GM19438 (cell line): ENCODE results near the gene CACNA1S.

Source experiments
- ATAC-seq: cut with Tn5 transposase; IDR thresholded peaks from one replicate; pipeline ENCODE4 v1.9.1; 2021; ENCODE audit warnings: low read depth; ENCODE audit not compliant: unreplicated experiment

Gene CACNA1S

DNA sequence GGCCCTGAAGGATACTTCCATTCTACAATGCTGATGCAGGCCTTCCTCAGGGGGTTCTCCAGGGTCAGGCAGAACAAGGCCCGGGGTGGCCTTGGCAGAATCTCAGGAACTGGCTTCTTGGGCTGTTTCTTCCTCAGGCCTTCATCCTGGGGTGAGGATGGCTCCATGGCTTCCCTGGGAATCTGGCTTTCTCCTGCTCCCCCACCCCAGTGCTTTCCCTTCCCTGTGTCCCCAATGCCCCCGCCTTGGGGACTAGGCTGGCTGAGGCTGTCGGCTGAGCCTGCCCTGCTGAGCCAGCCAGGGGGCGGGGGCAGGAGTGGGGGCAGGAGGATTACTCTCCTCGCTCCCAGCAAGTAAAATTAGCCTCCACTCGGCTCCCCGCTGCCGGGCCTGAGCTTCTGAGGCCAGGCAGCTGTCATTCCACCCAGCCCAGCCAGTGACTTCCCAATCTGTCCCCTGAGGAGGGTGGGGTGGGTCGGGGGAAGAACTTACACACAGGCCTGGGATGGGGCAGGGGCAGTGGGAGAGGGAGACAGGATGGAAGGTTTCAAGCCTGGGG, at the start of gene CACNA1S:
Gene CACNA1S (minus strand): TSS at position 254 of the 559 bp plus-strand sequence. CDS start 87 bp downstream, at position 167.
- ATAC-seq: no peak

DNA sequence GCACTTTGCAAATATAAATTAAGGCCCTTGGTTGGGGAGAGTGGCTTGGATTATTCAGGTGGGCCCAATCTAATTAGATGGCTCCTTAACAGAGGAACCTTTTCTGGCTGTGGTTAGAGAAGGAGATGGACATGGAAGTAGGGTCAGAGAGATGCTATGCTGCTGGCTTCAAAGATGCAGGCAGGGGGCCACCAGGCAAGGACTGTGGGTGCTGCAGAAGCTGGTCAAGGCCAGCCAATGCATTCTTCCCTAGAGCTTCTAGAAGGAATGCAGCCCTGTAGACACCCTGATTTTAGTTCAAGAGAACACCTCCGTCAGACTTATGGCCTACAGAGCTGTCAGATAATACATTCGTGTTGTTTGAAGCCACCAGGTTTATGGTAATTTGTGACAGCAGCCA, 45.7 kb upstream of the CACNA1S start:
- ATAC-seq: no peak

DNA sequence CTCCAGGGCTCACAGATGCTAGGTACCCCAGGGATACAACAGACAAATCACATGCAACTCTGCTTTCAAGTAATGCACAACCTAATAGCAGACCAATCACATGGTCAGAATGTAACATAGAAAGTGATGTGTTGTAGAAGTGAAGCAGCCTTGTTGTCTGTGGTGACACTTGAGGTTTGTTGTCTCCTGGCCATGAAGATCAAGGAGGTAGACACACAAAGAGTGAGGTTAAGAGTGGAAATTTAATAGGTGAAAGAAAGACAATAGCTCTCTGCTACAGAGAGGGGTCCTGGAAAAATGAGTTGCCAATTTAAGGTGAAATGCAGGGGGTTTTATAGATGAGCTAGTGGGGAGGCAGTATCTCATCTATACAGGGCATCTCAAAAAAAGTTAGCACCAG, 44.6 kb upstream of the CACNA1S start:
- no peak for ATAC-seq

DNA sequence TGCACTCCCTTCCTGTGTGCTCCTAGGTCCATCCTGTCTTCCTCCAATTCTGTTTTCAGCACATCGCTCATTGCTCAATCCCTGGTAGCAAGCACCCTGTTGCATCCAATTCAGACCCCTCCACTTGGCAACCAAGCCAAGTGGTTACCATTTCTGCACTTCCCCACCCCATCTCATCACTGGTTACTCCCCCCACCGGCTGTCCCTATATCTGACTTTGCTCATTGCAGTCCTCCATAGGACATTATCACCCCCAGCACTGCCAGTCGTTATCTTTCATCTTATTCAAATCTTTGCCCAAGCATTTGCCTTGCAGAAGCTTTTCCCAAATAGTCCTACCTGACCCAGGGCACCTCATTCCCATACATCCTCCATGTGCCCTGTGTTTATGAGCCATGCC, 44.1 kb upstream of the CACNA1S start:
- ATAC-seq: no peak

DNA sequence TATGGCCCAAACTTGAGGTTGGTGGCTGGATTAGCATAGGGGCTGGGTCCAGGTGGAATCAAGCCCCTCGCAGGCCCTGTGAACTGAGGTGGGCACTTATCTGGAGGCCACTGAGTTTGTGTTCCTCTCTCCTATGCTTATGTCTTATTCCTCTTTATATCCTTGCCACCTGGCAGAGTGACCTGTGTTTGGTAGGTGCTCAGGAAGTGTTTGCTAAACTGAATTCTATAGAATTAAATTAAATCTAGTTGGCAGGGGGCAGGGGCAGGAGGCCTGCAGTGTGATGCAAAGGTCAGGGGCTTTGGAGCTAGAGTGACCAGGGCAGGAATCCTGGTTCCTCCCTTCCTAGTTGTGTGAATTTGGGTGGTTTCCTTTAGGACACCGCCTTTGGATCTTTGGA, 43.1 kb upstream of the CACNA1S start:
- ATAC-seq: no peak

DNA sequence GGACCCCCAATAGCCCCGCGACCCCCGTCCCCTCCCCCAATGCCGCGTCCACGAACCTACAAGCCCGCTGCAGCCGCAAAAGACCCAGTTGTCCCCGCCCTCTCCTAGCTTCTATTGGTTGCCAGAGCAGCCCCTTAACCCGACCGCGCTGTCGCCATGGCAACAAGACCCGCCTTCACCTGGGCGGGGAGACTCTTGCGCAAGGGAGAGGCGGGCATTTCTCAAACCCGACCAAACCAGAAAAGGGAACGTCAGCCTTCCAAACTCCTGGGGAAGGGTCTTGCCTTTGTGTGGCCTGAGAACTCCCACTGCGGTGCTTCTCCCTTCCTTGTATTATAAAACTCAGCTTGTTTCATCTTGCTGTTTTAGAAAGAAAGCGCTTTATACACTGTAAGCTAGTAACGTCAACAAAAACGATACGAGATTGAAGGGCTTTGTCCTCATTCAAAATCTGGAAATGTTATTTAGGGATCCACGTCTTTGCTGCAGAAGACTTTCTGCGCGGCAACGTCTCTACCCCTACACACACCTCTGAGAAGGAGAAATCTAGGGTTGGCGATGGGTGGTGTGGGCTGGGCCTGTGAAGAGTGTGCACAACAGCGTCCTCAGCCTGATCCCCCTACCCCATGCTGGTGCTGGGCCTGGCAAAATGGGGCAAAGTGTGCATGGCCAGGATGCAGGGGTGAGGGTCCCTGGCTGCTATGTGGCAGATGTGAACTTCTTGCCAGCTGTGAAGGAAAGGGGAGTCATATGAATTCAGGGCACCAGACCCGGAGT, 42.4 kb upstream of the CACNA1S start, which contains the start of gene TMEM9:
Gene TMEM9 (minus strand): TSS at position 86 of the 777 bp plus-strand sequence. CDS start 551 bp downstream, outside the sequence.
- ATAC-seq: peak; percentile 99

DNA sequence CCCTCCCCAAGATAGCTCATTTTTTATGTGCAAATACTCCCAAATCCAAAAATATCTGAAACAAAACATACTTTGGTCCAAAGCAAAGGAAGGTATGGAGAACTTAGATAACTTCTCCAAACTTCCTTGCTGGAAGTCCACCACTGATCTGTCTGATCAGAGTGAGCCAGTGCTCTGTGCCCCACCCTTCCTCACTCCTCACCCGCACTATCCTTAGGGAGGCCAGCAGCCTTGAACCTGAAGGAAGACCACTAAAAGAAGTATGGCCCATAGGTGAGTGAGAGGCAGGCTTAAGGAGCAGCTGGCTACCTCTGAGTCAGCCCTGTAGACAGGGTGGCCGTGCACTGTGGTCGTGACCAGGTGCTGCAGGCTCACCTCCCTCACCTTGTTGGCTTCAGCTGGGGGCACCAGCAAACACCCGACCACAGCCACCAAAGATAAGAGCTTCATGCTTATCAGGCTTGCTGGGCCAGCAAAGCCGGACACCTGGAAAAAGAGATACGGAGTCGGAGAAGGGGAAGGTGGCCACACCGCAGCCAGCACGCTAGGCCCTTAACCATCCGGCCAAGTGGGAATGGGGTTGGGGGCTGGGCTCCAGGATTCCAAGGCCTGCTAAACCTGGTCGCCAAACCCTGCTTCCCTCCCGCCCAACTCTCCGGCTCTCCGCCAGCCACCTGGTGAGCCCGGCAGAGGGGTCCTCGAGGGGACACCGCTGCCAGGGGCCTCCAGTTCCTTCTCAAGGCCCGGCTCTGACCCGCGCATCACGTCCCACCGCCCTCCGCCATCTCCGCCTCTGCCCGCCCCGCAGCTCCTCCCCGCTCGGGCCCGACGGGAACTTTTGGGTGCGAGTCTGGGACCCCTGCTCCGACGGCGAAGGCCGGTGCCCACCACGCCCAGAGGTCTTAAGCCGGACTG, 41.5 kb upstream of the CACNA1S start:
- peak; percentile 83 for ATAC-seq

DNA sequence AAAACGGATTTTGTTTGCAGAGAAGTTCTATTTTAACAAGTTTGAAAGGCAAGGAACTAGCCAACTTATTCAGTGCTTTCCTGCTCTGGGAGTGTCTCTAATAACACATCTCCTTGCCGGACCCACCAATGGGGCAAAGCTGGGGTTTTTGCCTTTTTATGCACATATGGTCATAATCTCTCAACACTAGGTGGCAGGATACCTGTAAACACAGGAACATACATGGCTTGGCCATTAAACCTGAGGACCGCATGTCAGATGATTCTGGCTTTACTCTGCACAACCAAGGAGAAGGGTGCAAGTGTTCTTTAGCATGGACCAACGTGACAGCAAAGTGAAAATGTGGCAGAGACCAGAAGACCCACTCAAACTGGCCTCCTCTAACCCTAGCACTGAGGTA, 37.2 kb upstream of the CACNA1S start:
- no peak for ATAC-seq

DNA sequence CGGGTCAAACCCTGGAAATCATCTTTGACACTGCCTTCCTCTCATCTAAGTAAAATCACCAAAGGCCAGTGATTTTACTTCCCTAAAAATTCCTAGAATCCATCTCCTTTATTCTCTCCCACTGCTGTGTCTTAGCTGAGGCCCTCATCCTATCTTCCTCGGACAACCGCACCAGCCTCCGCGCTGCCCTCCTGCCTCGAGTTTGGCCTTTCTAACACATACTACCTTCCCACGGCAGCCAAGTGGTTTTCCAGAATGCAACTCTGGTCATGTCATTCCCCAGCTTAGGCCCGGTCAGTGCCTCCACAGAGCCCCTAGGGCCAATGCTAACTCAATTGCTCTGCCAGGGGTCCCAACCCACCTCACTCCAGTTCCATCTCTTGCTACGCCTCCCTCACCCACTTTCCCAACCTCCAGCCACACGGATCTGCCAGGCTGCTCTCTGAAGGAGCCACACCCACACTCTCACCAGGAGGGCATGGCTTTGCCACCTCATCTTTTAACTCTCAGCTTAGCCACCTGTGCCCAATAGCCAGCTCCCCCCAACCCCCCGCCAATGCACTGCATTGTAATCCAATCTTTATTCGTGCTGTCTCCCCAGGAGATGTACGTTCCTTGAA, 35.3 kb upstream of the CACNA1S start:
- no peak for ATAC-seq

DNA sequence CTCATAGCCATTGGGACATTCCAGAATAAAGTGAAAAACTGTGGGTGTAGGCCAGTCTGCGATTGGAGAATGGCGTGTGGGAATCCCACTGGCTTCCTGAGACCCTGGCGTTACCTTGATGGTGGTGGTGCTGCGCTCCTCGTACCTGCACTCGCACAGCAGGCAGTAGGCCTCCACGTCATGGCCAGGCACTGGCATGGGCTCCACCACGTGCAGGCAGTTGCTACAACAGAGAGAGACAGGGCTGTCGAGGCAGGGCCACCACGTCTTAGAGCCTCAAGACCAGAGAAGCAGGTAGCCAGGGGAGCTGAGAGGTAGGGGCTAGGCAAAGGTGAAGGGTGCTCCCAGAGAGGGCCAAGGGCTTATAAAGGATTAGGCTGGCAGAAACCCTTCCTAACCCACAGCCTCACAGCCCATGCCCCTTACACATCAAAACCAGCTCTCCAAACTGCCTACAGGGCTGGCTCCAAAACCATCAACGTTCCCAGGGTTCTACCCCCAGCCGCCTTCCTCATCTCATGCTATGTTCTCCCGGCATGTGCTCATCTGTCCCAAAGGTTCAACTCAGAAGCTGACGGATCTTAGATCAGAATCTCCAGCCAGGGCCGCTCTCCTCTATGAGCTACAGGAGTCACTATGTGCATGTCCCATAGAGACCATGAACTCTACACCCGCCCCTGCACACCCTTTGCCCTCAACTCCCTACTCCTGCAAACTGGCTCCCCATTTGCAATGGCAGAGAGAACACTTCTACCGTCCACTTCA, 34.6 kb upstream of the CACNA1S start:
- ATAC-seq: no peak

DNA sequence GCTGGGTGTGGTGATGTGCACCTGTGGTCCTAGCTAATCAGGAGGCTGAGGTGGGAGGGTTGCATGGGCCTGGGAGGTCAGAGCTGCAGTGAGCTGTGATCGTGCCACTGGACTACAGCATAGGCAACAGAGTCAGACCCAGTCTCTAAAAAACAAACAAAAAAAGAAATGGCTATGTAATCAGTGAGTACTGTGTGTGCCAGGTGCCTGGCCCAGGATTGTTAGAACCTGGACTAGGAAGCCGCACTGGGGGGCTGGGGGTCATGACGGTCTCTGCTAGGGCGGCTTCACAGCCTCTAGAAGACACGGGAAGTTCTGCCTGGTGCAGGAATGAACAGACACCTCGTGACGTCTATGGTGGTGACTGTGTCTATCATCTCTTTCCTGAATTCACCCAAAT, 33.6 kb upstream of the CACNA1S start:
- no peak for ATAC-seq

DNA sequence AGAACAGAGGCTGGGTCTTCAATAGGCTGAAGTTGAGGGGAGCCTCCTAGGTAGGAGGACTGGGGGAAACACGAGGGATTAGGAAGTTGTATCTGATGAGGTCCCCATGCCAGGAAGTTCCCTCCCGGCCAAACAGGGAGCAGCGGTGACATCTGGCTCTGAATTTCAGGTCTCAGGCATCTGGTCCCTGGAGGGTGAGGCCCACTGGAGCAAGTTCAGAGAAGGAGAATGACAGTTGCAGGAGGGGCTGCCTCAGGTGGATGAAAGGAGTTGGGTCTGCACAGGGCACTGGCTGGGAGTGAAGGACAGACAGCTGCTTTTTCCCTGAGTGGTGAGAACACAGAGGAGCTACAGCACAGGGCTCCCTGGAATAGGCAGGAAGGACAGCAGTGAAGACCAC, 32.9 kb upstream of the CACNA1S start:
- ATAC-seq: no peak

DNA sequence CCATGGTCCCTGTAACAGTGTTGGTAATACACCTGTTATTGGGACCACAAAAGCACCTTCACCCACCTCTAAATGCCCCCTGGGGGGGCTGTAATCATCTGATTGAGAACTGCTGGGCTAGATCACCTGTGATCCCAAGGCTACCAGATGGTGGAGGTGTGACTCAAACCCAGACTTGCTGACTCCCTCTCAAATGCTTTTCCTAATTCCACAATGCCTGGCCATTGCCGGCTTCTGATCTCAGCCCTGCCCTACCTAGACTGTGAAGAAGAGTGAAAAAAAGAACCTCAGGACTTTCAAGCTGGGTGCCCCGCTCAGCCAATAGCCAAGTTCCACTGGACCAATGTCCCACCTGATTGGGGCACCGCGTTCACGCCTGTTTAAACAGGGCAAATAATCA, 32.5 kb upstream of the CACNA1S start:
- no peak for ATAC-seq

DNA sequence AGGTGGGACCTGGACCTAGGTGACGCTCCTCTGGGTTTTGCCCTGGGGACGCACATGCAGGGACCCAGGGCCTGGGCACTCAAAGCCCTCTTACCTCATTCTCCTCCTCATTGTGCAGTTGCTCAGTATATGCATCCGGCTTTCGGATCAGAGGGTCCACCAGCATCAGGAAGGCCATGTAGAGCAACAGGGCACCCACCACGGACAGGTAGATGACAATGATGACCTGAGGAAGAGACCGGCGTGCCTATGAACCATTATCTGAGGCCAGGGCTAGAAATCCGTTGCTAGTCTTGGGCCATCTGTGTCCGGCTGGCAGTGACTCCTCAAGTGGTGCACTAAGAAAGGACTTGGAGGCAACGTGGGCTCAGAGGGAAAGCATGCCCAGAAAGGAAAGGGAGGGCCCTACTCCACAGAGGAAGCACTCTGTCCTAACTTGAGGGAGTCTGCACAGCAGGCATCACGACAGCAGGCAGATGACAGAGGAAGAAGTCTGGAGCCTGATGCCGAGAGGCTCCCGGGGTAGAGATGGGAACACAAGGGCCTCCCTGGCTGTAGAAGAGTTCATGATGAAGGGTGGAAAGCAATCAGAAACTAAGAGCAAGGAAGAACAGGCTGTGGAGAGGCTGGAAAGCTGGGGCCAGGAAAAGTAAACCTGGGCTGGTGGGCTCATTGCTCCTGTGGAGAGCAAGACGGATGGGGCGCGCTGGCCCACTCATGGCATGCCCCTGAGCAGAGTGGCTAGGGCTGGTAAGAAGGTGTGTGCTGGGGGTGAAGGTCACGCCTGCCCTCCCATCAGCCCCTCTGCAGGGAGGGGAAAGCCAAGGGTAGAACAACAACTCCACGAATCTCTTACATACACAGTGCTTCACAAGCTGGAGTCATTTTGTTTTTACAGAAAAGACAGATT, 31.8 kb upstream of the CACNA1S start:
- no peak for ATAC-seq

DNA sequence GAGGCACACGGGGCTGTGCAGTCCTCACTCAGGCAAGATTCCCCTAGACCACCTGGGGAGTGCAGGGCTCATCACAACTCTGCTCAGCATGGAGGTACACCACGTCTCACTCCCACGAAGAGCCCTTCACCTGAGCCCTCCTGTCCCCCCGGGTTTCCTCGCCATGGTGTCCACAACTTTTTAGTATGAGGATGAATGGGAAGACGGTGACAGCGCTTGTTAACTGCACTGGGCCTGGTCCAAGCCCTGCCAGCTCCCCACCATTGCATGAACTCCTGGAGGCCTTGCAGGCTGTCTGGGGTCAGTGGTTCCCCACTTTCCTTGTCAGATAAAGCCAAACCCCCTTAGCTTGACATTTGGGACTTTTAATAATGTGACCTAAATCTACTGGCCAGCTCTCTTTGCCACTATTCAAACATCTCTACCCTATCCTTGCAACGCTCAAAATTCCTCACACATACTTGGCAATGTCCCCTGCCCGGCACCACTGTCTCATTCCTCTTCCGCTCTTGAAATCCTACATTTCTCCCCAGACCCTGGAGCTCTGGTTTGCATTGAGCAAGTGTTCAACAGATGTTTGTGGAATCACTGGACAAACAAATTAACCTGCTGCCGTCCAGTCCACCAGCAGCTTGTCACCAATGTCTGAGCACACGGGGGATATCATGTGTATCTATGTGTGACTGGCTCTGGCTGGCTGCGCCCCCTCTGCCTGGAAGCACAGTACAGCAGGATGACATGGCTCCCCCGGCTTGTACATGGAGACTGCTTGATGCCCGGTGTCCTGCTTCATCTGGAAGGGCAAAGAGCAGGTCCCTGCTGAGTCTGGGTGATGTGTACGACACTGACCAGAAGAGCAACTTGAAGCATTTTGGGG, 30.9 kb upstream of the CACNA1S start:
- ATAC-seq: no peak

DNA sequence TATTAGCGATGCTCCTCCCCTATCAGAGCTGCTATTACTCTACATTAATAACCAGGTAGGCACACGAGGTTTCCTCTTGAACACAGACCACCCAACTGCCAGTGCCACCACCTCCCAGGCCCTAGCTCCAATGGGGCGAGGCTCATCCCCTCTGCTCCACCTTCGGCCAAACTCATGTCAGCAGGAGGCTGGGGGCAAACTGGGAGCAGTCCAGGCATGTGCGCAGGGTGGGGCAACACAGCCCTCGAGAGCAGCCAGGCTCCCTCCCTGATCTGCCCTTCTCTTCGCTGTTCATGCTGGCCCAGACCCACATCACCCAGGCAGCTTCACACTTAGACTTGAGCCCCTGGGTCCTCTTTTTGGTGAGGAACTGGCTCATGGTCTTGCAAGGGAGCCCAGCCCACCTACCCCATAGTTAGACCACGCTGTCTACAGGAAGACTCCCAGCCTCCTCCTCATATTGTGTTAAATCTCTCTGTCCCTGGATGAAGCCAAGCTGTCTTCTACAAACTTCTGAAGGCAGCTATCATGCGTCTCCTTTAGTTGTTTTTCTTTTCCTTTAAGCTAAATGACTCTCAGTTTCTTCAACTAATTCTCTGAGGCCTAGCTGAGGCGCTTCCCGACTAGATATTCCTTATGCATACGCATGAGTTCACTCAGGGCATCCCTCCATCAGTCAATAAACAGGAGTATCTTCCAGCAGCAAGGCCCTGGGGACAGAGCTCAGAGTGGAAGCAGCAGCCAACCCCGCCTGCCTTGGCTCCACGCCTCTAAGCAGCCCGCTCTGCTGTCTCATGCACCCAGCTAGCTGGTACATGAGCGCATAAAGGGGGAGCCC, 30.0 kb upstream of the CACNA1S start:
- ATAC-seq: no peak

DNA sequence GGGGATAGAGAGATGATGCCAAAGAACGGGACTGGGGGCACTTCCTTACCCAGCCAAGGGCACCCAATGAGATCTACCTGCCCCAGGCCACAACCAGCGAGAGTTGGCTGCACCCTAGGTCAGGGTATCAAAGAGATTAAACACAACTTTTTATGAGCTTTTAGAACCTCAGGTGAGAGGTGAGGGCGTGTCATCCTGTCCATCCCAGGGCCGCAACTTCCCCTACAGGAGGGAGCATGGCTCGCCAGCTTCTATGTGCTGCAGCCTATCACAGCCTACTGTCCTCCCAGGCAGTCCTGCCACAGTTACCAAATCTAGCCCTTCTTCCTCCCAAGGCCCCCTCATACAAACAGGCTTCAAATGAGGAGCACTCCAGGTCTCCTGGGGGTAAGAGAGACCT, 29.2 kb upstream of the CACNA1S start:
- no peak for ATAC-seq
